Chondrocyte (in vitro differentiated cells): ENCODE results near the gene HUNK. TPM values are rescaled to one million over a fixed set of nuclear protein-coding genes. Genes with fewer than 3 reads are reported as not detected.

Source experiments
- DNase-seq: peaks from one replicate; pipeline ENCODE4 v3.0.0; 2021; ENCODE audit warnings: mixed read lengths, low spot score
- H3K27ac Mint-ChIP-seq: one replicate; pipeline ENCODE4 v1.8.0; 2021; ENCODE audit warnings: mild to moderate bottlenecking, moderate library complexity, mixed read lengths; ENCODE audit not compliant: unreplicated experiment
- H3K27me3 Mint-ChIP-seq: 2 replicates; pipeline ENCODE4 v1.8.0; 2021; ENCODE audit warnings: low read depth, mixed read lengths
- H3K36me3 Mint-ChIP-seq: 2 replicates; pipeline ENCODE4 v1.8.0; 2021; ENCODE audit warnings: low read depth, mixed read lengths
- H3K4me1 Mint-ChIP-seq: 2 replicates; pipeline ENCODE4 v1.8.0; 2021; ENCODE audit warnings: low read depth, mild to moderate bottlenecking, mixed read lengths
- H3K4me3 Mint-ChIP-seq: one replicate; pipeline ENCODE4 v1.8.0; 2021; ENCODE audit warnings: mild to moderate bottlenecking, moderate library complexity, mixed read lengths; ENCODE audit not compliant: unreplicated experiment
- H3K9me3 Mint-ChIP-seq: 2 replicates; pipeline ENCODE4 v1.8.0; 2021; ENCODE audit warnings: low read depth, mixed read lengths
- CTCF ChIP-seq: fragments of 200-600 bp; sonication (generic); IDR thresholded peaks from 2 replicates; pipeline ENCODE4 v1.5.0; 2021; ENCODE audit warnings: antibody characterized with exemption, mild to moderate bottlenecking, moderate library complexity
- total RNA-seq: library from RNA; stranded (reverse); gene quantifications from 3 replicates; pipeline ENCODE4 v1.2.1, GENCODE V29; 2021

Gene HUNK
- total RNA-seq, 1 donor from 2014 or later = 1.6 TPM

DNA sequence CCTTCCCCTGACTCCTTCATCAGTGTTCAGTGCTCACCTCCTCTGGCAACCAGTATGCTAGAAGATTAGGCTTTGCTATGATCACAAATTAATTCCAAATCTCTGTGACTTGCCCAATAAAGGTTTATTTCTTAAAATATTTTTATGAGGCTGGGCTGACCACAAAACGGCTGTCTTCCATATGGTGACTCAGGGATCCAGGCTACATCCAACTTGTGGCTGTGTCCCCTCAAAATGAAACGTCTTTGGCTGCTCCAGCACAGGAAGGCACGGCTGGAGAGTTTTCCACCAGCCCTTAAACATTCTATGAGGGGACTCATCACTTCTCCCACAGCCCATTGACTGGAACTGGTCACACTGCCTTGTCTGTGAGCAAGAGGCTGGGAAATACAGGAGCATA is 131.5 kb downstream of the HUNK start:
- no peaks in the 10 kb centered on the region for H3K36me3 Mint-ChIP-seq
- H3K27ac Mint-ChIP-seq = no peak overlapping the region
- DNase-seq = no peak
- no peak overlapping the region for H3K4me3 Mint-ChIP-seq
- H3K9me3 Mint-ChIP-seq = no peaks in the 10 kb centered on the region
- no peaks in the 10 kb centered on the region for H3K27me3 Mint-ChIP-seq
- H3K4me1 Mint-ChIP-seq = peaks cover 10% of the 10 kb centered on the region
- no peak for TF ChIP-seq CTCF

DNA sequence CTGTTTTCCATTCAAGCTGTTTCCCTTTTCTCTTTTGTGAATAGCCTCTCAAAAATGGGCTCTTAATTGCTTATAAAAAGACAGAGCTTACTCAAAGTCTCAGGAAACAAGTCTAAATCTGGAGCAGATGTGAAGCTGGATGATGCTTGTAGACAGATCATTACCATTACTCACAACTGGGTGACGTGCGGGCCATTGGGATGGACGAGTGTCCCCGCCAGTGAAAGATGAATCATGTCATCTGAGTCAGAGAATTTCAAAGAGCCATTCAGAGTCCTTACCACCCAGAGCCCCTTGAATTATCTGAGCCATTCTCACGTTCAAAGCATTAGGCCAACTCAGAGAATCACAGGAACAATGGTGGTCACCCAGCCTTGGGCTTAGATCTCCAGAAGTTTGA is 134.6 kb downstream of the HUNK start:
- no peak for TF ChIP-seq CTCF
- Mint-ChIP-seq H3K9me3 (no peaks in the 10 kb centered on the region), H3K4me1 (peaks cover 10% of the 10 kb centered on the region), H3K27ac (no peak overlapping the region), H3K36me3 (no peaks in the 10 kb centered on the region), H3K4me3 (no peak overlapping the region), H3K27me3 (no peaks in the 10 kb centered on the region)
- no peak for DNase-seq

DNA sequence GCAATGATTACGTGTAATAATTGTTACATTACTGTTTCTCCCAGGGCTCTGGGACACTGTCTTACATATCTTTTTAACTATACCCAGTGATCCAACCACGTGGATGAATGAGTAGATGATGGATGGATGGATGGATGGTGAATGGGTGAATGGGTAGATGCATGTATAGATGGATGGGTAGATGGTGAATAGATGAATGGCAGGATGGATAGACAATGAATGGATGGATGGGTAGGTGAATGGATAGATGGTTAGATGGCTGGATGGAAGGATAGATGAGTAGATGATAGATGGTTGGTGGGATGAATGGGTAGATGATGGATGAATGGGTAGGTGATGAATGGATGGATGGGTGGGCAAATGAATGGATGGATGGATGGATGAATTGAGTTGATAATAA is 135.9 kb downstream of the HUNK start:
- no peaks in the 10 kb centered on the region for H3K27me3 Mint-ChIP-seq
- H3K4me1 Mint-ChIP-seq = peaks cover 5% of the 10 kb centered on the region
- no peaks in the 10 kb centered on the region for H3K9me3 Mint-ChIP-seq
- no peak for TF ChIP-seq CTCF
- no peak overlapping the region for H3K27ac Mint-ChIP-seq
- DNase-seq = no peak
- no peaks in the 10 kb centered on the region for H3K36me3 Mint-ChIP-seq
- H3K4me3 Mint-ChIP-seq = no peak overlapping the region

DNA sequence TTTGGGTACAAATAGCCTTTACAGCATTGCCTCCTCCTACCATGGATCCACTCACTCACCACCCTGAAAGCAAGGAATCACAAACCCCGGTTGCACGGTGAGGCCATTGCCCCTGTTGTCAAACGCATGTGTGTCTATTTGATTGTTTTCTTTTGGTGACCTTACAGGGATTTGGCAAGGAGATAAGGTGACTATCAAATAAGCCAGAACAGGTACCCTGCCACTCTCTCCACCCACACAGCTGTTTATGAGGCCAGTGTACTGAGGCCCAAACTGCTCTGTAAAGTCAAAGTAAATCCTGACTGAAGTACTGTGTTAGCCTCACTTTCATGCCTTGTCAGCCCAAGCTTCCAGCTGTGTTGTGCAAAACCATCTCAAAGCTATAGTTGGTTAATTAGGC is 136.4 kb downstream of the HUNK start:
- no peaks in the 10 kb centered on the region for H3K36me3 Mint-ChIP-seq
- no peak for TF ChIP-seq CTCF
- no peaks in the 10 kb centered on the region for H3K27me3 Mint-ChIP-seq
- H3K4me3 Mint-ChIP-seq = no peak overlapping the region
- H3K9me3 Mint-ChIP-seq = no peaks in the 10 kb centered on the region
- DNase-seq = no peak
- no peak overlapping the region for H3K27ac Mint-ChIP-seq
- H3K4me1 Mint-ChIP-seq = peaks cover 5% of the 10 kb centered on the region

DNA sequence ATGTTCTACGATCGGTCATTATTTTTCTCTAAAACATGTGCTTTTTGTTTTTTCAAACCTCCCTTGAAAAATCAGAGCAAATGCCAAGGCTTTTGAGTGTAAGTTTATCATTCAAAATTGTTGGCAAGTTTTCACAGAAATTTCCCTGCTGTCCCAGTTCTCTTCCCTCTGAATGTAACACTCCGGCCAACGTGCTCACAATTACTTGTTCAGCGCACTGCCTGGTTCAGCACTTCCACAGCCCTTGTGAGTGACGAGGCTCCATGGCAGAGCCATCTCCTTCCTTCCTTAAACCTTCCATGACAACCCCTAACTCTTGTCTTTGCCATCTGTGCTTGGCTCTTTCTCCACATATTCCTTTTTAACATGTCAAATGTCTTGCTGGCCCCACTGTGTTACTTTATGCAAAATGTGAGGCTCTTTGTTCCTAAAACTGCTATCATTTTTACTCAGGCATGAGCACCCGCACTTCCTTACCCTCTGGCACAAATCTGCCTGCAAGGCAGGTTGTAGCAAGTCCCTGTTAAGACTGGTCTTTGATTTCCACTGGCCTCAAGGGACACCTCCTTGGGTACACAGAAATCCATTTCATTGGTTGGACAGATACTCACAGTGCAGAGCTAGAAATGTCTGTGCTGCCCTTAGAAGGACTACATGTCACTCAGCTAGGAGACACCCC is 142.8 kb downstream of the HUNK start:
- no peaks in the 10 kb centered on the region for H3K27me3 Mint-ChIP-seq
- TF ChIP-seq CTCF = no peak
- H3K9me3 Mint-ChIP-seq = no peaks in the 10 kb centered on the region
- no peak for DNase-seq
- H3K4me1 Mint-ChIP-seq = no peaks in the 10 kb centered on the region
- no peak overlapping the region for H3K4me3 Mint-ChIP-seq
- H3K27ac Mint-ChIP-seq = no peak overlapping the region
- H3K36me3 Mint-ChIP-seq = no peaks in the 10 kb centered on the region
